OCI-LY3 (cell line): ENCODE data around the gene LEFTY2.
"Not testable (repeated sequence)": the region's sequence is repeated elsewhere in the genome, so short reads cannot be mapped to it uniquely, and the experiment has no call there.

ENCODE experiments used
- H2AFZ ChIP-seq: fragments of 200-600, 300-600 bp; shearing (Covaris generic); 2 replicates; pipeline ENCODE4 v1.6.0; 2014; ENCODE audit warnings: antibody characterized with exemption, low read depth, low read length
- H3K27ac ChIP-seq: fragments of 200-600, 300-600 bp; sonication (generic); 2 replicates; pipeline ENCODE4 v1.5.1; 2014; ENCODE audit warnings: mild to moderate bottlenecking, low read length, moderate library complexity, mixed read lengths
- H3K27me3 ChIP-seq: fragments of 200-600, 300-600 bp; sonication (generic); 2 replicates; pipeline ENCODE4 v1.6.1; 2014; ENCODE audit warnings: low read depth, low read length, mixed read lengths
- H3K36me3 ChIP-seq: fragments of 200-600, 300-600 bp; sonication (generic); replicated peaks from 2 replicates; pipeline ENCODE3; 2014; ENCODE audit warnings: low read depth, low read length, mixed read lengths
- H3K4me1 ChIP-seq: fragments of 300-600, 200-600 bp; sonication (generic); 2 replicates; pipeline ENCODE4 v1.6.1; 2014; ENCODE audit warnings: low read length, mixed read lengths
- H3K4me2 ChIP-seq: fragments of 200-600, 300-600 bp; sonication (generic); 2 replicates; pipeline ENCODE4 v1.6.1; 2014; ENCODE audit warnings: low read length, mixed read lengths
- H3K4me3 ChIP-seq: fragments of 300-600, 200-600 bp; sonication (generic); 2 replicates; pipeline ENCODE4 v1.5.1; 2014; ENCODE audit warnings: antibody characterized with exemption, mild to moderate bottlenecking, low read length, moderate library complexity
- H3K79me2 ChIP-seq: fragments of 300-600, 200-600 bp; shearing (Covaris generic); 2 replicates; pipeline ENCODE4 v1.6.1; 2014; ENCODE audit warnings: mild to moderate bottlenecking, low read length, mixed read lengths
- H3K9ac ChIP-seq: fragments of 300-600, 200-600 bp; shearing (Covaris generic); 2 replicates; pipeline ENCODE4 v1.6.0; 2014; ENCODE audit warnings: mild to moderate bottlenecking, low read length, moderate library complexity
- H3K9me3 ChIP-seq: fragments of 200-600, 300-600 bp; shearing (Covaris generic); 2 replicates; pipeline ENCODE4 v1.6.1; 2014; ENCODE audit warnings: low read length, mixed read lengths; ENCODE audit not compliant: insufficient read depth
- H4K20me1 ChIP-seq: fragments of 200-600, 300-600 bp; sonication (generic); 2 replicates; pipeline ENCODE4 v1.6.1; 2016; ENCODE audit warnings: low read length, mixed read lengths; ENCODE audit not compliant: insufficient read depth
- CTCF ChIP-seq: fragments of 200-600, 300-600 bp; sonication (generic); IDR thresholded peaks from 2 replicates; pipeline ENCODE4 v1.5.1; 2014; ENCODE audit warnings: antibody characterized with exemption, low read length, low read depth
- EZH2phosphoT487 ChIP-seq: fragments of 200-600 bp; shearing (Covaris generic); IDR thresholded peaks from 2 replicates; pipeline ENCODE4 v1.6.1; 2018; ENCODE audit warnings: antibody characterized with exemption, mixed run types, low read depth

Gene LEFTY2

GRCh38 chr1:225937048-225937968 lies 3.7 kb downstream of the LEFTY2 start:
- H2AFZ ChIP-seq: 0 out of 2 replicates have a peak overlapping the region, but pooled peaks have one; percentile 19
- no peaks in the 10 kb centered on the region for H3K27me3 ChIP-seq
- no peak overlapping the region for H3K9ac ChIP-seq
- no peak overlapping the region for H3K27ac ChIP-seq
- TF ChIP-seq EZH2phosphoT487: no peak
- no peak for TF ChIP-seq CTCF
- no peaks in the 10 kb centered on the region for H3K9me3 ChIP-seq
- no peaks in the 10 kb centered on the region for H3K36me3 ChIP-seq
- no peak overlapping the region for H3K4me3 ChIP-seq
- no peaks in the 10 kb centered on the region for H3K79me2 ChIP-seq
- peaks cover 5% of the 10 kb centered on the region for H3K4me1 ChIP-seq
- H4K20me1 ChIP-seq: no peaks in the 10 kb centered on the region
- H3K4me2 ChIP-seq: no peak overlapping the region

GRCh38 chr1:225936523-225936922 lies 4.5 kb downstream of the LEFTY2 start:
- H3K27ac ChIP-seq: no peak overlapping the region
- no peaks in the 10 kb centered on the region for H3K4me1 ChIP-seq
- H3K4me3 ChIP-seq: no peak overlapping the region
- no peaks in the 10 kb centered on the region for H4K20me1 ChIP-seq
- H3K9me3 ChIP-seq: no peaks in the 10 kb centered on the region
- no peaks in the 10 kb centered on the region for H3K79me2 ChIP-seq
- no peaks in the 10 kb centered on the region for H3K27me3 ChIP-seq
- TF ChIP-seq EZH2phosphoT487: no peak
- no peak for TF ChIP-seq CTCF
- no peaks in the 10 kb centered on the region for H3K36me3 ChIP-seq
- no peak overlapping the region for H3K9ac ChIP-seq
- 0 out of 2 replicates have a peak overlapping the region, but pooled peaks have one; percentile 19 for H2AFZ ChIP-seq
- no peak overlapping the region for H3K4me2 ChIP-seq

GRCh38 chr1:225936086-225936485 lies 4.9 kb downstream of the LEFTY2 start:
- H3K79me2 ChIP-seq, H3K27me3 ChIP-seq, H3K27ac ChIP-seq, H3K36me3 ChIP-seq, H3K4me3 ChIP-seq, H3K9me3 ChIP-seq, H2AFZ ChIP-seq, H4K20me1 ChIP-seq, H3K4me2 ChIP-seq, H3K9ac ChIP-seq, H3K4me1 ChIP-seq: not testable (repeated sequence)

GRCh38 chr1:225934711-225935110 lies 6.3 kb downstream of the LEFTY2 start:
- no peak for TF ChIP-seq EZH2phosphoT487
- TF ChIP-seq CTCF: no peak
- no peak overlapping the region for H3K27ac ChIP-seq
- no peaks in the 10 kb centered on the region for H4K20me1 ChIP-seq
- H3K9me3 ChIP-seq: no peaks in the 10 kb centered on the region
- H3K4me2 ChIP-seq: no peak overlapping the region
- no peaks in the 10 kb centered on the region for H3K4me1 ChIP-seq
- H3K79me2 ChIP-seq: no peaks in the 10 kb centered on the region
- H3K36me3 ChIP-seq: no peaks in the 10 kb centered on the region
- no peak overlapping the region for H3K4me3 ChIP-seq
- H3K27me3 ChIP-seq: no peaks in the 10 kb centered on the region
- no peak overlapping the region for H3K9ac ChIP-seq
- no peak overlapping the region for H2AFZ ChIP-seq
